ENCODE measurements around the gene TRAFD1.
"Not testable (repeated sequence)": the region's sequence is repeated elsewhere in the genome, so short reads cannot be mapped to it uniquely, and the experiment has no call there.

TRAFD1 gene

DNA sequence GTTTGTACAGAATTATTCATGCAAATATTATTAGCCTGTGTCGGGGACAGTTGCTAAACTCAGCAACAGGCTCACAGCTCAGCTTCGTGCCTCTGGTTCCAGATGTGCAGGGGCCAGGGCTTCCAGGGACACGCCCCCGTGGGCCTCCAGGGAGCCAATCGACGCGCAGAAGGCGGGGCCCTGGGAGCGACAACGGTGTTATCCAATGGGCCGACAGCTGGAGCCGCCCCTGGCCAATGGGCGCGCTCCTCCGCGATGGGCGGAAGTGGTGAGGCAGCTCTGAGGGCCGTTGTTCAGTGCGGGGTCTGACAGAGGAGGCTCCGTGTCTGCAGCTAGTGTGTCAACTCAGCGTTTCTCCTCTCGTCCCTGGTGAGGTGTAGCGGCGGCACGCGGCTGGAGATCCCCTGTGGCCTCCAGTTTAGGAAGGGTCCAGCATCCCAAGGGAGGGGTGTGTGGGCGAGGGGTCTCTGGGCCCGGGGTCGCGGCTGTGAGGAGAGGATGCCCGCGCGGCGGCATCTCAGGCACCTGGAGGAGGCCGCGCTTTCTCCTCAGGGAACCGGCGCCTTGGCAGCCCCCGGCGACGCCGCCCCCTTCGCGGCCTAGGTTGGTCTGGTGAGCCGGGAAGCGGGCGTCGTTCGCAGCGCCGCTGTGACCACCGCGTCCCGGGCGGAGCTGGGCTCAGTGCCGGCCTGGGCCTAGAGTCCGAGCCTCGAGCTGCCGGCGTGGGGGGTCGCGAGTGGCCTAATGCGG is at the start of gene TRAFD1:
Gene TRAFD1 (plus strand): TSS at position 311 of the 750 bp plus-strand sequence. CDS start 4,963 bp downstream, outside the sequence.
- peak; percentile 70 for DNase-seq

- no peak for DNase-seq
Measured at GRCh38 chr12:112087055-112087850, 38.1 kb upstream of the TRAFD1 start.

GRCh38 chr12:112087851-112088250 is 37.5 kb upstream of the TRAFD1 start:
- DNase-seq: no peak

- DNase-seq: no peak
Measured at GRCh38 chr12:112091563-112091962, 33.8 kb upstream of the TRAFD1 start.

DNA sequence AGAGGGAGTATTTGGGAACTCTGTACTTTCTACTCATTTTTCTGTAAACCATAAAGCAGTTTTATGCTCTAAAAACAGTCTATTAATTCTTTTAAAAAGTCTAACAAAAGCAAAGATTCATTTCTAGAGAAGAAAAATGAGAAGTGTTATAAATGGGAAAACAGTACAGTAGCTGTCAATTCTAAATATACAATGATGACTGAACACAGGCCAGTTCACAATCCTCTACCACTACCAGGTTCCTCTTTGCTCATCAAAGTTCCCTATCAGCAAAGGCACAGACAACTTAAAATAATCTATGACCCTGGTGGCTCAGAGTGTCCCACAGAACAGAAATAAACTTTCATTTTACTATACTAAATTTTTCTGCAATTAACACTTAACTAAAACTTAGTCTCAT is 29.3 kb upstream of the TRAFD1 start:
- DNase-seq: no peak

DNA sequence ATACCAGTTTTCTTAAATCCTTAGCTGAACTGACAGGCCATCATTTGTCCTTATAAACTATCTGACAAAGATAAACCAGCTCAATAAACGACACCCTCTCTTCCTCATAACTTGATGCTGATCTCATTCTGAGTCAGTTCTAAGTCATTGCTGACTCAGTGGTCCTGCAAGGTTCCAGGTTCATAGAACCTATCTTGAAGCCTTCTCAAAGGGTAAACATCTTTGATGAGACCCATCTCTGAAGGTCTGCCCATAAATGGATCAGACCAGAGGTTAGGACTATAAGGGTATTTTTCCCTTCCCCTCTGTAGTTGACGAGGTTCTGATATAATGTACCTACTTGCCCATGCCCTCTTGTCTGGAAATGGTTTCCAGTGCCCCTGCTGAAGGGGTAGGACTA is 28.7 kb upstream of the TRAFD1 start:
- no peak for DNase-seq

GRCh38 chr12:112097641-112098040 is 27.7 kb upstream of the TRAFD1 start:
- DNase-seq: no peak

GRCh38 chr12:112100500-112100899 is 24.9 kb upstream of the TRAFD1 start:
- DNase-seq: not testable (repeated sequence)

DNA sequence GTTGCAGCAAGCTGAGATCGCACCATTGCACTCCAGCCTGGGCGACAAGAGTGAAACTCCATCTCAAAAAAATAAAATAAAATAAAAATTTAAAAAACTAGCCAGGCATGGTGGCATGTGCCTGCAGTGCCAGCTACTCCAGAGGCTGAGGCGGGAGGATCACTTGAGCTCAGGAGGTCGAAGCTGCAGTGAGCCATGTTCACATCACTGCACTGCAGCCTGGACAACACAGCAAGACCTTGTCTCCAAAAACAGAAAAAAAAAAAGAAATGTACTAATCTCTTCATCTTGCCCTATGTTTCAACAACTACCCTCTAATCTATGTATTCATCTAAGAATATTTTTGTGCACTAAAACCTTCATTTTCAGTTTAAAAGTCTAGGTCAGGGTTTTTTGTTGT is 23.2 kb upstream of the TRAFD1 start:
- DNase-seq: no peak

DNA sequence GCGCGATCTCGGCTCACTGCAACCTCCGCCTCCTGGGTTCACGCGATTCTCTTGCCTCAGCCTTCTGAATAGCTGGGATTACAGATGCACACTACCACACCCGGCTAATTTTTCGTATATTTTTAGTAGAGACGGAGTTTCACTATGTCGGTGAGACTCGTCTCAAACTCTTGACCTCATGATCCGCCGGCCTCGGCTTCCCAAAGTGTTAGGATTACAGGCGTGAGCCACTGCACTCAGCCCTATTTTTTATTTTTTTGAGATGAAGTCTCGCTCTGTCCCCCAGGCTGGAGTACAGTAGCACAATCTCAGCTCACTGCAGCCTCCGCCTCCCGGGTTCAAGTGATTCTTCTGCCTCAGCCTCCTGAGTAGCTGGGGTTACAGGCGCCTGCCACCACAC is 22.6 kb upstream of the TRAFD1 start:
- DNase-seq: not testable (repeated sequence)

- DNase-seq: no peak
Measured at GRCh38 chr12:112103758-112104503, 21.4 kb upstream of the TRAFD1 start.

- no peak for DNase-seq
Measured at GRCh38 chr12:112105891-112106290, 19.5 kb upstream of the TRAFD1 start.

DNA sequence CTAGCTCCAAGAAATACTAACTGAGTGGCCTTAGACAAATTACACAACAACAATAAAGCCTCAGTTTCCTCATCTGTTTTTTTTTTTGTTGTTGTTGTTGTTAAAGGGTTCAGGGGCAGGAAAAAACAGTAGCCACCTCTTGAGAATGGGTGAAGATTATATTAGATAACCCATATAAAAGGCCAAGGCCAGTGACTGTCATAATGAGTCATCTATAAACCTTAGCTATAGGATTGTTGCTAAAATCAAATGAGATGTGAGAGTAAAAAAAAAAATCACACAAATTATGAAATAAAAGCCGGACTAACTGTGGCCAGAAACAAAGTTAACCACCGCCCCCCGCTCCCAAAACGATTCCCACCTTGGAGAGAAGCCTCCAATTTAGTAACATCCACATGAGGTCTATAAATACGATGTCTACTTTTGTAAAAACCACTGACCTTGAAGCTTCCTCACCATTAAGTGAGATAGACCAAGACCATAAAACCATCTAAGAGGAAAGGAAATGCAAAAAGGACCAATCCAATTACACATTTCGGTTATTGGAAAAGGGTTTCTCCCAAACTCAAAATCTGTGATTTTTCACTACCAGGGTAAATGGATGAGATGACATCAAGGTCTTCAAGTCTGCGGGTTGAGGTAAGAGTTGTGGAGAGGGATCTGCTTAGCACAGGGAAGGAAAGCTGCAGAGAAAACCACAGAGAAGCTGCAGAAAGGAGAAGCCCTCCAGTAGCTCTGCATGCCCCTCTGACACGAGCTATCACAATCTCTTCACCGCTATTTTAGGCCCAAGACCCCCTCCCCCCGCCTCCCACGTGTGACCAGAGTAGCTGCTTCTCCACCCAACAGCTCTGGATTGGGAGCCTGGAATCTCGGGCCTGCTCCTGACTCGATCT is 17.8 kb upstream of the TRAFD1 start:
- no peak for DNase-seq

DNA sequence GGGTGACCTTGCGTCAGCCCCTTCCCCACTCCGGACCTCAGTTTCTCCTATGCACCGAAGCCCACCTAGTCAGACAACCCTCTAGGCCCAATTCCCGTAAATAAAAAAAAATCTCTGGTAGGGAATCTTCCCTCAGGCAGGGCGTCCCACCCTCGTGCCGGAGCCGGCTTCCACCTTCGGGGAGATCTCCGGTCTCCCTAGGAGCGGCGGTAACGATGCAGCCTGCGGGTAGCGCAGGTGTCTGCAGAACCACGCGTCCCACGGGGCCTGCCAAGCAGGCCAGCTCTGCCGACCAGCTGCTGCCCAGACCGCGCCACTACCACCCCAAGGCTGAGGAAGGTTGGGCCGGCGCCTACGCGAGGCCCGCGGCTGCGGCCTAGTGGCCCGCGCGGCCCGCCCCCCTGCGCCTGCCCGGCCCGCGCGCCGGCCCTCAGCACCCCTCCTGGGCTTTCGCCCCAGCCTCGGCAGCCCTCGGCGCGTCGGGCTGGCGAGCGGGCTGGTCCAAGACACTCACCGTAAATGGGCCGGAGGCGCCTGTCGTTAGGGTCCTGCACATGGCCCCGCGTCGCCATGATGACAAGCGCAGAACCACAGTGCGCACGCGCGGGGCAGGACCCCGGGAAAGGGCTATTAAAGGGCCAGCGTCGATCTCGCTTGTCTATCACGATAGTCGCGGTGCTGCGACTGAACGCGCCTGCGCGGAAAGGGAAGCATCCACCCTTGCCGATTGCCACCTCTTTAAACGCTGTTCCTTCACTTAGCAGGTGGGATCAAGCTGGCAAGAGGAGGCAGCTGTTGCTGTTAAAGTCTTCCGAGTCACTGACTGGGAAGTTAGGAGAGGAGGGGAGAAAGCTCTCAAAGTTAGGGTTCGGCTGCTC is 16.9 kb upstream of the TRAFD1 start, which contains the start of gene NAA25:
Gene NAA25 (minus strand): TSS at position 582 of the 878 bp plus-strand sequence. CDS start 10 bp downstream, at position 572.
- peak; percentile 36 for DNase-seq

GRCh38 chr12:112110787-112111662 is 14.3 kb upstream of the TRAFD1 start:
- not testable (repeated sequence) for DNase-seq

- no peak for DNase-seq
Measured at GRCh38 chr12:112111931-112112330, 13.4 kb upstream of the TRAFD1 start.

GRCh38 chr12:112112409-112113133 is 12.8 kb upstream of the TRAFD1 start:
- no peak for DNase-seq

- DNase-seq: no peak
Measured at GRCh38 chr12:112115259-112116045, 9.9 kb upstream of the TRAFD1 start.
